GM12874 (cell line): ENCODE results near the gene MAP1LC3B.

ENCODE experiments used
- CTCF ChIP-seq: IDR thresholded peaks from 2 replicates; pipeline ENCODE4 v1.5.1; 2011; ENCODE audit warnings: low read depth, mild to moderate bottlenecking, control low read depth, low read length, moderate library complexity; ENCODE audit not compliant: insufficient read depth

Gene MAP1LC3B

DNA sequence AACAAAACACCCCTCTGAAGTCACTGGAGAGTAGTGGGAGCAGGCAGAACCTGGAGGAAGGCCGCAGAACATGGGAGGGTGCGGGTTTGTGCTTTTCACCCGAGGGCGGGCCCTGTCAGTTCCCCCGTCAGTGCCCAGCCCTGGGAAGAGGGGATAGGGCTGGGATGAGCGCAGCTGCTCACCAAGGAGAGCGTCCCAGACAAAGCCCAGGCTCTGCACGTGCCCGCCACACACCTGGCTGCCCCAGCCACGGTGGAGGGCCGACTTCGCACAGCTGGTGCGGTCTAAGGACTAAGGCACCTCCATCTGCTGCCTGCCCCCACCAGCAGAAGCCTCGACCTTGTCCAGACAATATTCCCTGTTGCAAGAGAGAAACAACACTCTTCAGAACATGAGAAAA lies 61.2 kb downstream of the MAP1LC3B start:
- TF ChIP-seq CTCF = no peak
